HepG2 (cell line): Measurements from ENCODE around the gene SCAI. TPM values are rescaled to one million over a fixed set of nuclear protein-coding genes. Genes with fewer than 3 reads are reported as not detected.
A peak's percentile ranks its signal among the peaks of the same experiment; 100 is the strongest.

Experiments used
- DMAP1 ChIP-seq: IDR thresholded peaks from 2 replicates; pipeline ENCODE4 v1.6.1; 2016
- EEA1 ChIP-seq: sonication (generic); formaldehyde crosslinking; IDR thresholded peaks from 2 replicates; pipeline ENCODE4 v1.5.1; 2020; ENCODE audit warnings: mild to moderate bottlenecking, missing genetic modification reagents, borderline replicate concordance
- ETV5 ChIP-seq: IDR thresholded peaks from 2 replicates; pipeline ENCODE4 v1.6.1; 2018; ENCODE audit warnings: missing biosample characterization, missing genetic modification reagents, inconsistent platforms, borderline replicate concordance
- FOXJ3 ChIP-seq: sonication (generic); formaldehyde crosslinking; IDR thresholded peaks from 2 replicates; pipeline ENCODE4 v1.4.0; 2020; ENCODE audit warnings: missing genetic modification reagents, mild to moderate bottlenecking, borderline replicate concordance
- FOXM1 ChIP-seq: sonication (generic); formaldehyde crosslinking; IDR thresholded peaks from 2 replicates; pipeline ENCODE4 v1.5.0; 2020; ENCODE audit warnings: missing genetic modification reagents
- HMGA1 ChIP-seq: sonication (generic); formaldehyde crosslinking; conservative IDR thresholded peaks from 2 replicates; pipeline ENCODE4 v1.4.0; 2020; ENCODE audit warnings: missing genetic modification reagents
- HNRNPL ChIP-seq: fragments of 200-400 bp; formaldehyde crosslinking; IDR thresholded peaks from 2 replicates; pipeline ENCODE4 v1.6.1; 2017; ENCODE audit warnings: mild to moderate bottlenecking, low read depth, low read length
- PHF5A ChIP-seq: IDR thresholded peaks from one replicate; pipeline ENCODE4 v1.6.1; 2018; ENCODE audit warnings: low read depth, missing genetic modification reagents; ENCODE audit not compliant: unreplicated experiment
- RORA ChIP-seq: sonication (generic); formaldehyde crosslinking; IDR thresholded peaks from 2 replicates; pipeline ENCODE4 v1.5.0; 2020; ENCODE audit warnings: mild to moderate bottlenecking, missing genetic modification reagents, moderate library complexity
- TCF7L2 ChIP-seq: IDR thresholded peaks from 2 replicates; pipeline ENCODE4 v1.6.1; 2011; ENCODE audit warnings: mild to moderate bottlenecking, low read depth, low read length, moderate library complexity
- ZC3H13 ChIP-seq: sonication (generic); formaldehyde crosslinking; IDR thresholded peaks from 2 replicates; pipeline ENCODE4 v1.8.1; 2023; ENCODE audit warnings: mild to moderate bottlenecking, missing genetic modification reagents, moderate library complexity
- ZNF318 ChIP-seq: sonication (generic); formaldehyde crosslinking; IDR thresholded peaks from 2 replicates; pipeline ENCODE4 v1.4.0; 2020; ENCODE audit warnings: mild to moderate bottlenecking, missing genetic modification reagents
- ZNF615 ChIP-seq: sonication (generic); formaldehyde crosslinking; IDR thresholded peaks from 2 replicates; pipeline ENCODE4 v1.5.0; 2020; ENCODE audit warnings: mild to moderate bottlenecking, missing genetic modification reagents, borderline replicate concordance
- ZNF678 ChIP-seq: sonication (generic); formaldehyde crosslinking; IDR thresholded peaks from 2 replicates; pipeline ENCODE4 v1.4.0; 2020; ENCODE audit warnings: mild to moderate bottlenecking, missing genetic modification reagents
- polyA plus RNA-seq, 8 experiments: library from polyadenylated mRNA; depleted of rRNA in 3 of 8; stranded (reverse) in 7 of 8; unstranded in 1 of 8; fragments of >200 nt; fragmentation: Illumina TruSeq in 4 of 8; extraction: Trizol in 4 of 8; gene quantifications; 2 replicates each; pipeline versions ENCODE4 v1.2.1 to v1.2.3, GENCODE V29; 2011 to 2016; ENCODE audit warnings: low read depth in 4 of 8, missing spikeins in 1 of 8, mixed read lengths in 1 of 8; ENCODE audit not compliant: insufficient read depth in 1 of 8
- total RNA-seq, 5 experiments: library from RNA; depleted of rRNA; stranded (reverse); fragments of >200 nt; fragmentation: Illumina TruSeq; extraction: Trizol; gene quantifications; 2 replicates each; pipeline ENCODE4 v1.2.3, GENCODE V29; 2016; ENCODE audit warnings: low read depth in 1 of 5
- TF ChIP-seq, protein P1 (sequence below): sonication (generic); formaldehyde crosslinking; IDR thresholded peaks from 2 replicates; pipeline ENCODE4 v1.4.0; 2020; ENCODE audit warnings: missing genetic modification reagents, borderline replicate concordance

The SCAI gene
- total and polyA plus RNA-seq, 2 of the 13 experiments (the other 11 are each of a cell fraction or from before 2014, with no cell fraction given): 4.4 to 8.4 TPM

DNA sequence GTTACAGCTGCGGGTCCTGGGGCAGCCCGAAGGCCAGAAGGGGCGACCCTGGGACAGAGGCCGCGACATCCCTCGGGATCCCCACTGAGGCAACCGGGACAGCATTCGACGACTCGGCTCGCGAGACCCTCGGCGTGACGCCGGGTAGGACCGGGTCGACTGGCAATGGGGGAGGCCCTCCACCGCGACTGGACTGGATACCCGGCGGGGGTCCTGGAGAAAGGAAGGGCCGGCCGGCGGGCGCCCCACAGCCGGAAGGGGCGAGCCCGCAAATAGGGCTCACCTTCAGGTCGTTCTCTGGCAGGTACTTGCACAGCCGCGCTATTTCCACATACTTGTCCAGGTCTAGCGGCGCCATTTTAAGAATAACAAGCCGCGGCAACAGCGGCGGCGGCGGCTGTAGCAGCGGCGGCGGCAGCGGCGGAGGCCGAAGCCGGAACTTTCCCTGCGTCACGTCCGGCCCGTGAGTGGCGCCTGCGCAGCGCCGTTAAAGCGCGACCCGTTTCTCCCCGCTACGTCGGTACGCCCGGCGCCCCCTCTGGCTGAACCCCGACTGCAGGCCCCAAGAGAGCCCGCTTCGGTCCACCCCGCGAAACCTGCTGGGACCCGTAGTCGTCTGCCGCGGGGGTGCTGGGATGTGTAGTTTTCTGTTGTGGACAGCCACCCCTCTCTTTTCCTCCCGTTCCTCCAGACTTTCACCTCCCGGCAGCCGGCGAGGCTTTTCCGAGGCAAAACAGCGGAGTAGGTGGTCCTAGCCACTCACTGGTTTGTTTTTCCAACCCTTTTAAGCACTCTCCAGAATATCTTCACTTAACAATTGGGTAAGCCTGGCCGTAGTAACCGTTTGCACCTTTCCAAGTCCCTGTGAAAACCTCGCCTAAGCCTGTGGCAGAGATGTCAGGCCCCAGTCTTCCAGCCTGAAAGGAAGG is 46.3 kb upstream of the SCAI start, which contains the start of gene PPP6C (continued):
- no peak for TF ChIP-seq ZNF318 (CRISPR knock-in tag)
- no peak for TF ChIP-seq TCF7L2
- TF ChIP-seq RORA (CRISPR knock-in tag): no peak
- TF ChIP-seq ZC3H13: no peak
- TF ChIP-seq FOXJ3 (CRISPR knock-in tag): no peak
- TF ChIP-seq DMAP1 (CRISPR knock-in tag): peak; percentile 77
- no peak for TF ChIP-seq FOXM1 (CRISPR knock-in tag)
- no peak for TF ChIP-seq HMGA1
- TF ChIP-seq, protein P1, sequence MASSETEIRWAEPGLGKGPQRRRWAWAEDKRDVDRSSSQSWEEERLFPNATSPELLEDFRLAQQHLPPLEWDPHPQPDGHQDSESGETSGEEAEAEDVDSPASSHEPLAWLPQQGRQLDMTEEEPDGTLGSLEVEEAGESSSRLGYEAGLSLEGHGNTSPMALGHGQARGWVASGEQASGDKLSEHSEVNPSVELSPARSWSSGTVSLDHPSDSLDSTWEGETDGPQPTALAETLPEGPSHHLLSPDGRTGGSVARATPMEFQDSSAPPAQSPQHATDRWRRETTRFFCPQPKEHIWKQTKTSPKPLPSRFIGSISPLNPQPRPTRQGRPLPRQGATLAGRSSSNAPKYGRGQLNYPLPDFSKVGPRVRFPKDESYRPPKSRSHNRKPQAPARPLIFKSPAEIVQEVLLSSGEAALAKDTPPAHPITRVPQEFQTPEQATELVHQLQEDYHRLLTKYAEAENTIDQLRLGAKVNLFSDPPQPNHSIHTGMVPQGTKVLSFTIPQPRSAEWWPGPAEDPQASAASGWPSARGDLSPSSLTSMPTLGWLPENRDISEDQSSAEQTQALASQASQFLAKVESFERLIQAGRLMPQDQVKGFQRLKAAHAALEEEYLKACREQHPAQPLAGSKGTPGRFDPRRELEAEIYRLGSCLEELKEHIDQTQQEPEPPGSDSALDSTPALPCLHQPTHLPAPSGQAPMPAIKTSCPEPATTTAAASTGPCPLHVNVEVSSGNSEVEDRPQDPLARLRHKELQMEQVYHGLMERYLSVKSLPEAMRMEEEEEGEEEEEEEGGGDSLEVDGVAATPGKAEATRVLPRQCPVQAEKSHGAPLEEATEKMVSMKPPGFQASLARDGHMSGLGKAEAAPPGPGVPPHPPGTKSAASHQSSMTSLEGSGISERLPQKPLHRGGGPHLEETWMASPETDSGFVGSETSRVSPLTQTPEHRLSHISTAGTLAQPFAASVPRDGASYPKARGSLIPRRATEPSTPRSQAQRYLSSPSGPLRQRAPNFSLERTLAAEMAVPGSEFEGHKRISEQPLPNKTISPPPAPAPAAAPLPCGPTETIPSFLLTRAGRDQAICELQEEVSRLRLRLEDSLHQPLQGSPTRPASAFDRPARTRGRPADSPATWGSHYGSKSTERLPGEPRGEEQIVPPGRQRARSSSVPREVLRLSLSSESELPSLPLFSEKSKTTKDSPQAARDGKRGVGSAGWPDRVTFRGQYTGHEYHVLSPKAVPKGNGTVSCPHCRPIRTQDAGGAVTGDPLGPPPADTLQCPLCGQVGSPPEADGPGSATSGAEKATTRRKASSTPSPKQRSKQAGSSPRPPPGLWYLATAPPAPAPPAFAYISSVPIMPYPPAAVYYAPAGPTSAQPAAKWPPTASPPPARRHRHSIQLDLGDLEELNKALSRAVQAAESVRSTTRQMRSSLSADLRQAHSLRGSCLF (CRISPR knock-in tag): no peak
- TF ChIP-seq ZNF615 (CRISPR knock-in tag): no peak
- TF ChIP-seq EEA1 (CRISPR knock-in tag): peak; percentile 64; the same call in 1 of the 2 replicates
- no peak for TF ChIP-seq ZNF678 (CRISPR knock-in tag)
- TF ChIP-seq ETV5 (CRISPR knock-in tag): peak; percentile 38; the same call in 1 of the 2 replicates
- no peak for TF ChIP-seq PHF5A
- no peak for TF ChIP-seq HNRNPL
